OCI-LY3 (cell line): ENCODE measurements around the gene MGAT5B.

Source experiments
- EZH2phosphoT487 ChIP-seq: fragments of 200-600 bp; shearing (Covaris generic); IDR thresholded peaks from 2 replicates; pipeline ENCODE4 v1.6.1; 2018; ENCODE audit warnings: antibody characterized with exemption, mixed run types, low read depth
- TF ChIP-seq, protein P1 (sequence below): fragments of 200-600, 300-600 bp; sonication (generic); IDR thresholded peaks from 2 replicates; pipeline ENCODE4 v1.5.1; 2014; ENCODE audit warnings: antibody characterized with exemption, low read length, low read depth

DNA sequence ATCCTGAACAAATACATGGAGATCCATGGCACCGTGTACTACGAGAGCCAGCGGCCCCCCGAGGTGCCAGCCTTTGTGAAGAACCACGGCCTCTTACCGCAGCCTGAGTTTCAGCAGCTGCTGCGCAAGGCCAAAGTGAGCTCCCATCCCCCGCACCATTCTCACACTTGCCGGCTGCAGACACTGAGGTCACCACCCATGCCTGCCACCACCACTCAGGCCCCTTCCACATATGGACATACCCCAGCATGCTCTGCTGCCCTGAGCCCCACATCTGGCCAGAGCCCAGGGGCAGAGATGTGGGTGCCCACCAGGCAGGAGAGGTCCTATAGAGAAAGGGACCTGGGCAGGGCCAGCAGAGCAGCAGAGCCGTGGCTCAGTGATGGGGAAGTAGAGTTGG lies 69.8 kb downstream of the MGAT5B start:
- TF ChIP-seq, protein P1, sequence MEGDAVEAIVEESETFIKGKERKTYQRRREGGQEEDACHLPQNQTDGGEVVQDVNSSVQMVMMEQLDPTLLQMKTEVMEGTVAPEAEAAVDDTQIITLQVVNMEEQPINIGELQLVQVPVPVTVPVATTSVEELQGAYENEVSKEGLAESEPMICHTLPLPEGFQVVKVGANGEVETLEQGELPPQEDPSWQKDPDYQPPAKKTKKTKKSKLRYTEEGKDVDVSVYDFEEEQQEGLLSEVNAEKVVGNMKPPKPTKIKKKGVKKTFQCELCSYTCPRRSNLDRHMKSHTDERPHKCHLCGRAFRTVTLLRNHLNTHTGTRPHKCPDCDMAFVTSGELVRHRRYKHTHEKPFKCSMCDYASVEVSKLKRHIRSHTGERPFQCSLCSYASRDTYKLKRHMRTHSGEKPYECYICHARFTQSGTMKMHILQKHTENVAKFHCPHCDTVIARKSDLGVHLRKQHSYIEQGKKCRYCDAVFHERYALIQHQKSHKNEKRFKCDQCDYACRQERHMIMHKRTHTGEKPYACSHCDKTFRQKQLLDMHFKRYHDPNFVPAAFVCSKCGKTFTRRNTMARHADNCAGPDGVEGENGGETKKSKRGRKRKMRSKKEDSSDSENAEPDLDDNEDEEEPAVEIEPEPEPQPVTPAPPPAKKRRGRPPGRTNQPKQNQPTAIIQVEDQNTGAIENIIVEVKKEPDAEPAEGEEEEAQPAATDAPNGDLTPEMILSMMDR, result no peak
- no peak for TF ChIP-seq EZH2phosphoT487
